Coronary artery (tissue), 2 donors: ENCODE results near the gene AP3B1.

Experiments used
- DNase-seq: peaks from one replicate; pipeline ENCODE4 v3.0.0-alpha.2; 2017; ENCODE audit warnings: low spot score
- H3K27ac ChIP-seq, 2 donors: fragments of 200-600 bp; sonication (generic); one replicate each; pipeline ENCODE4 v1.5.1; 2016 to 2019
- H3K4me3 ChIP-seq: fragments of 200-600 bp; sonication (generic); 2 replicates; pipeline ENCODE4 v1.5.1; 2016; ENCODE audit warnings: mild to moderate bottlenecking, moderate library complexity
- CTCF ChIP-seq: fragments of 200-600 bp; sonication (generic); IDR thresholded peaks from one replicate; pipeline ENCODE4 v1.5.1; 2019; ENCODE audit warnings: antibody characterized with exemption

AP3B1 gene

DNA sequence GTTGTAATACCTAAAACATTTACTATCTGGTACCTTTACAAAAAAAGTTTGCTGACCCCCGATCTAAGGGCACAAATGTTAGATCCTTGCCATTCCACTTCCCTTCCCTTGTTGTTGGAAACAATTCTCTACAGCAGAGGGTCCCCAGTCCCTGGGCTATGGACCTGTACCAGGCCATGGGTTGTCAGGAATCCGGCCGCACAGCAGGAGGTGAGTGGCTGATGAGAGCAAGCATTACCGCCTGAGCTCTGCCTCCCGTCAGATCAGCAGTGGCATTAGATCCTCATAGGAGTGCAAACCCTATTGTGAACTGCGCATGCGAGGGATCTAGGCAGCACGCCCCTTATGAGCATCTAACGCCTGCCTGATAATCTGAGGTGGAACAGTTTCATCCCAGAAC lies 248.5 kb downstream of the AP3B1 start:
- TF ChIP-seq CTCF = no peak
- Histone ChIP-seq H3K4me3 (no peak overlapping the region), H3K27ac (no peak overlapping the region)
- no peak for DNase-seq

DNA sequence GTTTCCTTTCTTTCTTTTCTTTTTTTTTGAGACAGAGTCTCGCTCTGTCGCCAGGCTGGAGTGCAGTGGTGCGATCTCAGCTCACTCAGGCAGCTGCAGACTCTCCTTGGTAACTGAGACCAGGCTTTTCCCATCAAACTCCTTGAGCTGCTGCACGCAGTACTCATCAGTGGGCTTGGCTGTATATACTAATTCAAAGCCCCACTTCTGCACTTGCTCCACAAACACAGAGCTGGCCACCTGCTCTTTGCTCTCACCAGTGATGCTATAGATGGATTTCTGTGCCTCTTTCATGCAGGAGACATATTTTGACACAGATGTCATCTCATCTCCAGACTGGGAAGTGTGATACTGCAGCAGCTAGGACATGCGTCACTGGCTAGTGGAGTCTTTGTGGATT lies 252.7 kb downstream of the AP3B1 start:
- TF ChIP-seq CTCF = no peak
- no peak for DNase-seq
- Histone ChIP-seq H3K4me3 (no peak overlapping the region), H3K27ac (no peak overlapping the region)

DNA sequence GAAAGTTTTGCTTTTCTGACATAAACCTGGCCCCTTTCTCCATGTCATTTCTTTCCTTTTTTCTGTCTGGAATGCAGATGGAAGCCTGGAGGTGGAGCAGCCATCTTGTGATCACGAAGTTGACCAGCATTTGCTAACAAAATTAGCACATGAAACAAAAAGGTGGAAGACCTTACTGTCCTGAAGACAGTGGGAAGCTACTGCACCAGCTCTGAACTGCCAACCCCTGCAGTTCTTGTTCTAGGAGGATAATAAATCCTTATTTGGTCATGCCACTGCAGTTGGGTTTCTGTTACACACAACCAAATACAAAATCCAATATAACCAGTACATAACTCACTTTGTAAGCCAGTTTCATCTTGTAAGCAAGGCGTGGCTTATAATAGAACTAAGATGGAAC lies 269.0 kb downstream of the AP3B1 start:
- Histone ChIP-seq H3K27ac (no peak overlapping the region), H3K4me3 (no peak overlapping the region)
- no peak for DNase-seq
- no peak for TF ChIP-seq CTCF

DNA sequence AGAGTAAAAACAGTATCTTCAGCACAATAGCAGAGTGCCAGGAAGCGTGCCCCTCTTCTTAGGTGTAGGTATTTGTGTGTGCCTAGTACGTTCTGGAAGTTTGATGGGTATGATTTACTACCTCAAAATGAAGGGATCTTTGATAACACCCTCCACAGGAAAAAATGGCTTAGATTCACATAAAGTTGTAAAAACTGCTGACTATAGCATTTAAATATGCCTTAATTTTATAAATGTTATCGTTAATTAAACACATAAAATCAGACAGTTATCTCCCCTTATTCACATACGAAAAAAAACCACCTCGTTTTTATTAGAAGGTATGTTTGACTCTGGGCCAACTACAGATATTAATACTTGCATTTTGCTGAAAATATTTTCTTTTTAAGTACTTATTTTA lies 274.8 kb downstream of the AP3B1 start:
- no peak for DNase-seq
- Histone ChIP-seq H3K4me3 (no peak overlapping the region), H3K27ac (no peak overlapping the region)
- TF ChIP-seq CTCF = no peak

GRCh38 chr5:78016863-78017529 lies 277.5 kb downstream of the AP3B1 start:
- H3K4me3 ChIP-seq = no peak overlapping the region
- DNase-seq = no peak
- TF ChIP-seq CTCF = no peak
- H3K27ac ChIP-seq = no peak overlapping the region

DNA sequence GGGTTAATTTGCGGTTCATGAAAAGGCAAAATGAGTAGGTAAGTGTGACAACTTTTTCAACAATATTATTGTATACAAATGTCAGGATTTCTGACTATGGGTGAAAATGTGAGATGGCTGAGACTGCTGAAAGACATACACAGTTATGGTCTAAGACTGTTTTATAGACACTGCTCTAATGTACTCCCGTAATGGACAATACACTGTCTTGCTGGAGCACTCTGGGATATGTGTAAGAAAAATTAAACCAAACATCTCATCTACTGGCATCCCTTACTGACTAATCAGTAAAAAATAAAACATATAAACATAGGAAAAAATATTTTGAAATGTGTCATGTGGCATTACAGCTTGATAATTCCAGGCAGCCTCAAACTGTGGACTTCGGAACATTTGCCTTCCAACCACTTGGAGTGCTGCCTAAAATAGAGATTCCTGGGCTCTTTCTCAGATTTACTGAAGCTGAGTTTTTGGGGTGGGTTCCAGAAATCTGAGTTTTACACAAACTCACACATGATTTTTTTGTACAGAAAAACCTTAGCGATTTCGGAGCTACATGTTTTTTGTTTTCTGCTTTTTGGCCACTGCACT lies 284.5 kb downstream of the AP3B1 start:
- peak overlapping the region in 1 of 2 donors; percentile 45 for H3K27ac ChIP-seq
- peak overlapping the region; percentile 34 for H3K4me3 ChIP-seq
- no peak for TF ChIP-seq CTCF
- DNase-seq = no peak

GRCh38 chr5:78008356-78008967 lies 286.0 kb downstream of the AP3B1 start:
- DNase-seq = no peak
- Histone ChIP-seq H3K4me3 (no peak overlapping the region), H3K27ac (no peak overlapping the region)
- TF ChIP-seq CTCF = peak; percentile 61
